Measurements from ENCODE around the gene IDE.
"Not testable (repeated sequence)": the region's sequence is repeated elsewhere in the genome, so short reads cannot be mapped to it uniquely, and the experiment has no call there.

The IDE gene

GRCh38 chr10:92573798-92574547 lies at the start of gene IDE:
Gene IDE (minus strand): TSS chr10:92574093. CDS start chr10:92574019, 74 bp downstream.
- no peaks in the 10 kb centered on the region for H3K27me3 ChIP-seq (ENCODE audit: control insufficient read depth, insufficient read depth, low read length)
- peak within 1 kb of the TSS; percentile 99 for H3K4me3 ChIP-seq (ENCODE audit: low read length)
- H3K9ac ChIP-seq (ENCODE audit: low read length): peak within 1 kb of the TSS; percentile 81
- peaks cover 5% of the 10 kb centered on the region for H3K4me1 ChIP-seq (ENCODE audit: control insufficient read depth, insufficient read depth, low read length)
- H3K36me3 ChIP-seq (ENCODE audit: control insufficient read depth, insufficient read depth, low read length): no peaks in the 10 kb centered on the region
- peak within 1 kb of the TSS; percentile 96 for H3K27ac ChIP-seq (ENCODE audit: low read depth, low read length)

DNA sequence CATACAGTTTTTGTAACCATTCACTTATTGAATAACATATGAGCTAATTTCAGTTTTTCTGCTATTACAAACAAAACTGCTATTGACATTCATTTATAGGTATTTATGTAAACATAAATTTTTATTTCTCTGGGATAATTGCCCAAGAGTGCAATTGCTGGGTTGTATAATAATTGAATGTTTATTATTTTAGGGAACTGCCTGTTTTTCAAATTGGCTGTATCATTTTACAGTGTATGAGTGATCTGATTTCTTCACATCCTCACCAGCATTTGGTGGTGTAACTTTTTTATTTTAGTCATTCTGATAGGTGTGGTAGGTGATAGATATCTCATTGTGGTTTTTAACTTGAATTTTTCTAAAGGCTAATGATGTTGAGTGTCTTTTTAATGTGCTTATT lies 45.5 kb upstream of the IDE start:
- Histone ChIP-seq H3K36me3 (ENCODE audit: control insufficient read depth, insufficient read depth, low read length) (no peaks in the 10 kb centered on the region), H3K9ac (ENCODE audit: low read length) (no peak overlapping the region), H3K27me3 (ENCODE audit: control insufficient read depth, insufficient read depth, low read length) (no peaks in the 10 kb centered on the region), H3K4me1 (ENCODE audit: control insufficient read depth, insufficient read depth, low read length) (no peaks in the 10 kb centered on the region), H3K4me3 (ENCODE audit: low read length) (no peak overlapping the region), H3K27ac (ENCODE audit: low read depth, low read length) (no peak overlapping the region)

- no peaks in the 10 kb centered on the region for H3K36me3 ChIP-seq (ENCODE audit: control insufficient read depth, insufficient read depth, low read length)
- no peak overlapping the region for H3K27ac ChIP-seq (ENCODE audit: low read depth, low read length)
These were observed 41.6 kb upstream of the IDE start for GRCh38 chr10:92615515-92615914.

DNA sequence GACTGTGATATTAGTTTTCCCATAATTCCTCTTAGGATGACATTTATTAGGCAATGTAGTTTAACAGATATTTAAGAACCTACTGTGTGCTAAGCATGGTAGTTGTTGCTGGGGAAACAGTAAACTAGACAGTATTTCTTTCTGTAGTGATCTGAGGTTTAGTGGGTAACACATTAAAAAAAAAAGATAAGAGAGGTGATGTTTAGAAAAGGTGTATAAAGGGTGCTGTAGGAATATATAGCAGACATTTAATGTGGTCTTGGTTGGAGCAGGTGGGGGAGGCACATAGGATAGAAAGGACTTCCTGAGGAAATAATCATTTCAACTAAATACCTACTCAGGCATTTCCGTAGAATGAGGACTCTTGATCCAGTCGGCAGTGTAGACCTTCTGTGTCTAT lies 30.9 kb upstream of the IDE start:
- Histone ChIP-seq H3K4me1 (ENCODE audit: control insufficient read depth, insufficient read depth, low read length) (no peaks in the 10 kb centered on the region), H3K9ac (ENCODE audit: low read length) (no peak overlapping the region), H3K4me3 (ENCODE audit: low read length) (no peak overlapping the region), H3K27me3 (ENCODE audit: control insufficient read depth, insufficient read depth, low read length) (no peaks in the 10 kb centered on the region), H3K36me3 (ENCODE audit: control insufficient read depth, insufficient read depth, low read length) (no peaks in the 10 kb centered on the region), H3K27ac (ENCODE audit: low read depth, low read length) (no peak overlapping the region)

More at GRCh38 chr10:92615515-92615914, 41.6 kb upstream of the IDE start:
- no peak overlapping the region for H3K4me3 ChIP-seq (ENCODE audit: low read length)
- H3K27me3 ChIP-seq (ENCODE audit: control insufficient read depth, insufficient read depth, low read length): no peaks in the 10 kb centered on the region
- H3K4me1 ChIP-seq (ENCODE audit: control insufficient read depth, insufficient read depth, low read length): no peaks in the 10 kb centered on the region
- H3K9ac ChIP-seq (ENCODE audit: low read length): no peak overlapping the region

DNA sequence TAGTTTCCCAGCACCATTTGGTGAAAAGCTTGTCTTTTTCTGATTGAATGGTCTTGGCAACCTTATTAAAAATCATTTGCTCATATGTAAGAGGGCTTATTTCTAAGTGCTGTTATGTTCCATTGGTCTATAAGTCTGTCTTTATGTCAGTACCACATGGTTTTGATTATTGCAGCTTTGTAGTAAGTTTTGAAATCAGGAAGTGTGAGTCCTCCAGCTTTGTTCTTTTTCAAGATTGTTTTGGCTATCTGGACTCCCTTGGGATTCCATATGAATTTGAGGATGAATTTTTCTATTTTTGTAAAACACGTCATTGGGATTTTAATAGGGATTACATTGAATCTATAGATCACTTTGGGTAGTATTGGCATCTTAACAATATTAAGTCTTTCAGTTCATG lies 24.4 kb upstream of the IDE start:
- Histone ChIP-seq H3K9ac (ENCODE audit: low read length) (no peak overlapping the region), H3K4me3 (ENCODE audit: low read length) (no peak overlapping the region), H3K4me1 (ENCODE audit: control insufficient read depth, insufficient read depth, low read length) (no peaks in the 10 kb centered on the region), H3K36me3 (ENCODE audit: control insufficient read depth, insufficient read depth, low read length) (no peaks in the 10 kb centered on the region), H3K27me3 (ENCODE audit: control insufficient read depth, insufficient read depth, low read length) (no peaks in the 10 kb centered on the region), H3K27ac (ENCODE audit: low read depth, low read length) (no peak overlapping the region)

DNA sequence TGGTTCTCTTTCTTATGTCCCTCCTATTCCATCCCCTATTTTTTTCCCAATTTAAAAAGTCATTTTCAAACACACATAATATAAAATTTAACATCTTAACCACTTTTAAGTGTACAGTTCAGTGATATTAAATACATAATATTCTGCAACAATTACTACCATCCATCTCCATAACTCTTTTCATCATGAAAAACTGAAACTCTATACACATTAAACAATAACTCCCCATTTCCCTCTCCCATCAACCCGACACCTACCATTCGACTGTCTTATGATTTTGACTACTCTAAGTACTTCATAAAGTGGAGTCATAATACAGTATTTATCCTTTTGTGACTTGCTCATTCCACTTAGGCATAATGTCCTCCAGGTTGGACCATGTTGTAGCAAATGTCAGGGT lies 21.6 kb upstream of the IDE start:
- Histone ChIP-seq H3K36me3 (ENCODE audit: control insufficient read depth, insufficient read depth, low read length) (no peaks in the 10 kb centered on the region), H3K9ac (ENCODE audit: low read length) (no peak overlapping the region), H3K4me1 (ENCODE audit: control insufficient read depth, insufficient read depth, low read length) (peaks cover 2% of the 10 kb centered on the region), H3K4me3 (ENCODE audit: low read length) (no peak overlapping the region), H3K27ac (ENCODE audit: low read depth, low read length) (no peak overlapping the region), H3K27me3 (ENCODE audit: control insufficient read depth, insufficient read depth, low read length) (no peaks in the 10 kb centered on the region)

GRCh38 chr10:92593619-92594588 lies 20.0 kb upstream of the IDE start:
- no peak overlapping the region for H3K27ac ChIP-seq (ENCODE audit: low read depth, low read length)
- H3K4me1 ChIP-seq (ENCODE audit: control insufficient read depth, insufficient read depth, low read length): peaks cover 2% of the 10 kb centered on the region
- H3K36me3 ChIP-seq (ENCODE audit: control insufficient read depth, insufficient read depth, low read length): no peaks in the 10 kb centered on the region
- peak overlapping the region; percentile 73 for H3K4me3 ChIP-seq (ENCODE audit: low read length)
- no peak overlapping the region for H3K9ac ChIP-seq (ENCODE audit: low read length)
- no peaks in the 10 kb centered on the region for H3K27me3 ChIP-seq (ENCODE audit: control insufficient read depth, insufficient read depth, low read length)

DNA sequence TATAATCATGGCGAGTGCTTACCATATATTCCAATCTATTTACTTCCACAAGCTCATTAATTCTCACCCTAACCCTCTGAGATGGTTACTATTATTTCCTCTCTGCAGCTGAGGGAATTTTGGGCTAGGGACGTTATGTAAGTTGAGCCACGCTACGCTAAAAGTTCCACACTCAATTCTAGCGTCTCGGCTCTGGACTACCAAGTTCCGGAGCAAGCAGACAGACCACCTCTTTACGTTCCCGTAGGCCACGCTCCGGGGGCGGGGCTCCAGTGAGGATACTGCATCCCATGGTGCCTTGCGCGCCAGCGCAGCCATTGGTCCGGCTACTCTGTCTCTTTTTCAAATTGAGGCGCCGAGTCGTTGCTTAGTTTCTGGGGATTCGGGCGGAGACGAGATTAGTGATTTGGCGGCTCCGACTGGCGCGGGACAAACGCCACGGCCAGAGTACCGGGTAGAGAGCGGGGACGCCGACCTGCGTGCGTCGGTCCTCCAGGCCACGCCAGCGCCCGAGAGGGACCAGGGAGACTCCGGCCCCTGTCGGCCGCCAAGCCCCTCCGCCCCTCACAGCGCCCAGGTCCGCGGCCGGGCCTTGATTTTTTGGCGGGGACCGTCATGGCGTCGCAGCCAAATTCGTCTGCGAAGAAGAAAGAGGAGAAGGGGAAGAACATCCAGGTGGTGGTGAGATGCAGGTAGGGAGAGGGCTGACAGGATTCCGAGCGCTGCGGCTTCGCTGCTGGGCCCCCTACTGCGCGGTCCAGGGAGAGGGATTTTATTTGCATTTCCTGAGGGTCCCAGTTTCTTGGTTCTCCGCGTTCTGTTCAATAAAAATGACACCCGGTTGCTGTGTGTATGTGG lies 19.1 kb upstream of the IDE start, which contains the start of gene KIF11:
KIF11 (plus strand) TSS at position 370 of the 858 bp plus-strand sequence; CDS start at position 616, 246 bp downstream.
- Histone ChIP-seq H3K36me3 (ENCODE audit: control insufficient read depth, insufficient read depth, low read length) (no peaks in the 10 kb centered on the region), H3K9ac (ENCODE audit: low read length) (peak within 1 kb of the TSS; percentile 83), H3K4me3 (ENCODE audit: low read length) (peak within 1 kb of the TSS; percentile 83), H3K27ac (ENCODE audit: low read depth, low read length) (peak within 1 kb of the TSS; percentile 97), H3K4me1 (ENCODE audit: control insufficient read depth, insufficient read depth, low read length) (peaks cover 2% of the 10 kb centered on the region), H3K27me3 (ENCODE audit: control insufficient read depth, insufficient read depth, low read length) (no peaks in the 10 kb centered on the region)

DNA sequence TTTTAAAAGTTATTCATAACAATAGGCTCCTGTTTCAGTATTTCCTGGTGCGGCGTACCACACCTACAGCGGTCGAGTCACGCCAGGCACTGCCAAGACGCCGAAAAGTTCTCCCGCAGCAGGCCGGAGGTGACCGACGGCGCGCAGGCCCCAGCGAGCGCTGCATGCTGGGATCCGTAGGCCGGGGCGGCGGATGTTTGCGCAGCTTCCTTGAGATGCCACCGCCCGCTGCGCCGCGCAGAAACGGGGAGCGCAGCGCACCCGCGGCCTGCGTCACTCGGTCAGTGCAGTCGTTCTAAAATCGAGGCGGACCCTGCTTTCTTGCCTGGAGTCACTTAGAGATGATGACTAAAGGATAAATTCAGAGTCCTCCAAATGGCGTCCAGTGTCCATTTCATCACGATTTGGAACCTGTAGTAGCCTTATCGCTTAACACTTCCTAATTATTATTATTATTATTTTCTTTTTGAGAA lies 17.7 kb upstream of the IDE start:
- Histone ChIP-seq H3K4me1 (ENCODE audit: control insufficient read depth, insufficient read depth, low read length) (peaks cover 2% of the 10 kb centered on the region), H3K27ac (ENCODE audit: low read depth, low read length) (peak overlapping the region; percentile 97), H3K4me3 (ENCODE audit: low read length) (peak overlapping the region; percentile 82), H3K9ac (ENCODE audit: low read length) (peak overlapping the region; percentile 83), H3K36me3 (ENCODE audit: control insufficient read depth, insufficient read depth, low read length) (no peaks in the 10 kb centered on the region), H3K27me3 (ENCODE audit: control insufficient read depth, insufficient read depth, low read length) (no peaks in the 10 kb centered on the region)

GRCh38 chr10:92590623-92591549 lies 17.0 kb upstream of the IDE start:
- H3K27ac ChIP-seq (ENCODE audit: low read depth, low read length): peak overlapping the region; percentile 97
- peaks cover 2% of the 10 kb centered on the region for H3K4me1 ChIP-seq (ENCODE audit: control insufficient read depth, insufficient read depth, low read length)
- no peaks in the 10 kb centered on the region for H3K27me3 ChIP-seq (ENCODE audit: control insufficient read depth, insufficient read depth, low read length)
- peak overlapping the region; percentile 40 for H3K9ac ChIP-seq (ENCODE audit: low read length)
- peak overlapping the region; percentile 82 for H3K4me3 ChIP-seq (ENCODE audit: low read length)
- no peaks in the 10 kb centered on the region for H3K36me3 ChIP-seq (ENCODE audit: control insufficient read depth, insufficient read depth, low read length)

GRCh38 chr10:92582347-92582746 lies 8.5 kb upstream of the IDE start:
- H3K27ac ChIP-seq (ENCODE audit: low read depth, low read length); H3K4me3 ChIP-seq (ENCODE audit: low read length); H3K9ac ChIP-seq (ENCODE audit: low read length); H3K4me1 ChIP-seq (ENCODE audit: control insufficient read depth, insufficient read depth, low read length); H3K36me3 ChIP-seq (ENCODE audit: control insufficient read depth, insufficient read depth, low read length); H3K27me3 ChIP-seq (ENCODE audit: control insufficient read depth, insufficient read depth, low read length): not testable (repeated sequence)

Data from rectal smooth muscle tissue (tissue), 1 donor.